ENCODE results near the gene KRT10.

KRT10 gene

GRCh38 chr17:40803617-40804082 lies 18.8 kb downstream of the KRT10 start:
- DNase-seq (ENCODE audit: low read depth) = peak; percentile 53

DNA sequence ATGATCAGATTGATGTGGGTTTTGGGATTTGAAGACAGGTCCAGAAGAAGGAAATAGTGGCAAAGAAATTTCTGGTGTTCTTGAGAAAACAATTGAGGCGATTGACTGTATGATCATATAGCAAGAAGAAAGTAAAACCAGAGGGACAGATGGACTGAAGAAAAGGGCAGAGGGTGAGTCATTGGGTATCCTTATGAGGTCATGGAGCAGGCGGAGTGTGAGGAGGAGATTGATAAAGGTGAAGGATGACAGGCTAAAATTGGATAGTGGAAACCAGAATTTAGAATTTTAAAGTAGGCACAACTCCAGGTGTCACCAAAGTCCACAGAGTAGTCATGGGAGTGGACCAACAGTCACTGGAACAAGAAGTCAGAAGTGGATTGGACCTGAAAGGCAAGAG lies 21.3 kb downstream of the KRT10 start:
- no peak for DNase-seq (ENCODE audit: low read depth)

DNA sequence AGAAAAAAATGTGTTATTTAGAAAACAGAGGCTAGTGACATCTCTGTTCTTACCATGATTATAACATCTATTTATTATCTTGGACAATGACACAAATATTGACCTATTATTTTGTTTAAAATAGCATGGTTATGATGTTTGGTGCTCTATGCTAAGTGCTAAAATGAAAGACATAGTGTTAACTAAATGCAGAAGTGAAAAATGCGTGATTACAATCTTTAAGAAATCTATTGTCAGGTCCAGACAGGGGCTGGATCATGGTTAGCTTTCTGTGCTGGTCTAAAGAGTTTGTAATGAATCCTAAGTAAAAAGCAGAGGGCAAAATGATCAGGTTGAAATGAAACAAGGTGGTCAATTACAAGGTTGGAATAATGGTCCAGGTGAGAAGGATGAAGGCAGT lies 22.0 kb downstream of the KRT10 start:
- no peak for DNase-seq (ENCODE audit: low read depth)

DNA sequence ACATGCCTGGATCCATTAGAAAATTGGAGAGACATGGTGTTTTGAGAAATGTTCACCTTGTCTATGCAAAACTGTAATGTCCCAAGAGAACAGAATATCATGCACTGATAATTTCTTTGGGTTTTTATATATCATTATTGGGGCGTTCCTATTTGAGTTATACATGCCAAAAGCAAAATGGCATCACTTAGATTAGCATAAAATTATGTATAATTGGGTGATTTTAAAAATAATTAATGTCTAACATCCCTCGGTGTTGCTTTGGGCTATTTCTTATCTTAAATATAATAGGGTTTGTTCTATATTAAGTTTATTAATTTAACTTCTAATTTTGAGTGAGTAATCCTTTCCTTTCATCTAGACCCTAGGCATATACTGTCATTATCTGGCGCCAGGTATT lies 22.6 kb downstream of the KRT10 start, which contains the start of gene KRT28:
Gene KRT28 (minus strand): TSS at position 101 of the 400 bp plus-strand sequence. CDS start 66 bp downstream, at position 35.
- no peak for DNase-seq (ENCODE audit: low read depth)

GRCh38 chr17:40796846-40797245 lies 25.6 kb downstream of the KRT10 start:
- no peak for DNase-seq (ENCODE audit: low read depth)

GRCh38 chr17:40795019-40795667 lies 27.3 kb downstream of the KRT10 start:
- no peak for DNase-seq (ENCODE audit: low read depth)

- no peak for DNase-seq (ENCODE audit: low read depth)
Observed at GRCh38 chr17:40794466-40794865, 27.9 kb downstream of the KRT10 start.

DNA sequence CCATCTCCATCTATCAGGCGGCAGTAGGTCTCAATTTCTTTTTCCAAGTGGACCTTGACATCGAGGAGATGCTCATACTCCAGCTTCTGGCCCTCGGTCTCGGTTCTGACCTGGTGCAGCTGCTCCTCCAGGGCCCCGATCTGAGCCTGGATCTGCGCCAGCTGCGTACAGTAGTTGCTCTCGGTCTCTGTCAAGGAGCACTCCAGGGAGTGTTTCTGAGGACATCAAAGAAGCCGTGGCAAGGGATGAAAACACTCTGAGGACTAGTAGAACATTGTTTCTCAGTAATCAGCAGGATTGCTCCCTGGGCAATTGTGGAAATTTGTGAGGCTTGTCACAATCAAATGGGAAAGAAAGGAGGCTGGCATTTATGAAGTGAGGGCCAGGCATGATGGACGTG lies 28.6 kb downstream of the KRT10 start:
- DNase-seq (ENCODE audit: low read depth) = no peak

- no peak for DNase-seq (ENCODE audit: low read depth)
Observed at GRCh38 chr17:40791787-40792436, 30.5 kb downstream of the KRT10 start.

- no peak for DNase-seq (ENCODE audit: low read depth)
Observed at GRCh38 chr17:40791111-40791510, 31.3 kb downstream of the KRT10 start.

DNA sequence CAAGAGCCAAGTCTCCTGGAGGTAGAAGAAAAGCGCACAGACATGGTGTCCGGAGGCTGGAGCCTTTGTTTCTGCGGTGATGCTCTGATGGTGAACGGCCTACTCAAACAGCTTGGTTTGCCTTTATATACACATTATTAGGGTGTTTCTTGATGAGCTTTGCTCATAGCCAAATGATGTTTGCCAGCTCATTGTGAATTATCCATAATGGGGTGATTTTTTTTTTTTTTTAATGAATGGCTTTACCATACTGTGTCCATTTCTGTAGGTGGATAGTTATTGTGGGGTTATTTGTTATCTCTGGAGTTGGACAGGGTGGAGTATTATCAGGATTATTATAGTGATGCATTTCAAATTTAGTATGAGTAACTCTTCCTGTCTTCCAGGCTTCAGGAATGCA lies 40.0 kb downstream of the KRT10 start, which contains the start of gene KRT27:
Gene KRT27 (minus strand): TSS at position 101 of the 400 bp plus-strand sequence. CDS start 57 bp downstream, at position 44.
- DNase-seq (ENCODE audit: low read depth) = no peak

- no peak for DNase-seq (ENCODE audit: low read depth)
Observed at GRCh38 chr17:40779181-40779909, 43.1 kb downstream of the KRT10 start.

- no peak for DNase-seq (ENCODE audit: low read depth)
Observed at GRCh38 chr17:40778461-40778860, 44.0 kb downstream of the KRT10 start.

- no peak for DNase-seq (ENCODE audit: low read depth)
Observed at GRCh38 chr17:40777971-40778370, 44.4 kb downstream of the KRT10 start.

DNA sequence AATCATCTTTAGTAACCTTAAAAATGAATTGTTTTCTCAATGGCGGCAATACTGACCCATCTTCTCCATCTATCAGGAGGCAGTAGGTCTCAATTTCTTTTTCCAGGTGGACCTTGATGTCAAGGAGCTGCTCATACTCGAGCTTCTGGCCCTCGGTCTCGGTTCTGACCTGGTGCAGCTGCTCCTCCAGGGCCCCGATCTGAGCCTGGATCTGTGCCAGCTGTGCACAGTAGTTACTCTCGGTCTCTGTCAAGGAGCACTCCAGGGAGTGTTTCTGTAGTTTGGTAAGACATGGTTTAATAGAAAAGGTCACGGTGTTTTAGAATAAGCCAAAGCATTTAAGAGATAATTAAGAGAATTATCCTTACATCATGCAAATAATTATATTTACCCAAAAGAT lies 45.0 kb downstream of the KRT10 start:
- DNase-seq (ENCODE audit: low read depth) = no peak

DNA sequence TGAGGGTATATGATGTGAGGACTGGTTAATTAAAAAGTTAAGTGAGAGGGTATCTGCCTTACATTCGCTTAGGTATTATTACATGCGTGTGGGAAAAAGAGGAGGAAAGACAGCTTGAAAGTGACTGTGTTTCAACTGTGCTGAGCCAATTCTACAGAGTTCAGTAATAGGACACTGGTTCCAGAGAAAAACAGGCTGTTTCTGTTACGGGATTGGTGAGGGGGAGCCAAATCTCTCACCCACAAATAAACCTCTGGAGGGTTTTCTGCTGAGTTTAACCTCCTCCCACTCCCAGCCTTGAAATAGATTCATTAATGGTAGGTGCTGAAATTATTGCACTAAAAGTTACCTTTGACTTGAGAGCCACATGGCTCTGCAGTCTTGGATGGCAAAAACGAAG lies 46.5 kb downstream of the KRT10 start:
- no peak for DNase-seq (ENCODE audit: low read depth)

GRCh38 chr17:40772101-40772500 lies 50.3 kb downstream of the KRT10 start, which contains the start of gene KRT26:
TSS of gene KRT26 (minus strand) at chr17:40772201. CDS start at chr17:40772113, 88 bp downstream.
- no peak for DNase-seq (ENCODE audit: low read depth)
